IPS-11a (cell line): ENCODE results near the gene NDRG3.

ENCODE experiments used
- H3K4me3 ChIP-seq: one replicate; pipeline ENCODE4 v1.5.1; 2013; ENCODE audit warnings: low read depth, low read length, control low read depth

NDRG3 gene

GRCh38 chr20:36761125-36761524, 15.2 kb upstream of the NDRG3 start:
- no peak overlapping the region for H3K4me3 ChIP-seq

DNA sequence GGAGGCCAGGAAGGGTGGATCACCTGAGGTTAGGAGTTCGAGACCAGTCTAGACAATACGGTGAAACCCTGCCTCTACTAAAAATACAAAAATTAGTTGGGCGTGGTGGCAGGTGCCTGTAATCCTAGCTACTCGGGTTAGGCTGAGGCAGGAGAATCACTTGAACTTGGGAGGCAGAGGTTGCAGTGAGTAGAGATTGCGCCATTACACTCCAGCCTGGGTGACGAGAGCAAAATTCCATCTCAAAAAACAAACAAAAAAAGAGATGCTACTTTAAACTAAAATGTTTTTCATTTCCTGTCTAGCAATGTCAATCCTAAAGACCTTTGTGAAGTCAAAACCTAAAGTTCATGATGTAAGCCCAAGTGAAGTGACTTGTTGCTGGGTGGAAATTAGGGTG, 14.8 kb upstream of the NDRG3 start:
- no peak overlapping the region for H3K4me3 ChIP-seq

GRCh38 chr20:36758276-36758675, 12.4 kb upstream of the NDRG3 start:
- H3K4me3 ChIP-seq = no peak overlapping the region

- no peak overlapping the region for H3K4me3 ChIP-seq
Measured at GRCh38 chr20:36756496-36756895, 10.6 kb upstream of the NDRG3 start.

DNA sequence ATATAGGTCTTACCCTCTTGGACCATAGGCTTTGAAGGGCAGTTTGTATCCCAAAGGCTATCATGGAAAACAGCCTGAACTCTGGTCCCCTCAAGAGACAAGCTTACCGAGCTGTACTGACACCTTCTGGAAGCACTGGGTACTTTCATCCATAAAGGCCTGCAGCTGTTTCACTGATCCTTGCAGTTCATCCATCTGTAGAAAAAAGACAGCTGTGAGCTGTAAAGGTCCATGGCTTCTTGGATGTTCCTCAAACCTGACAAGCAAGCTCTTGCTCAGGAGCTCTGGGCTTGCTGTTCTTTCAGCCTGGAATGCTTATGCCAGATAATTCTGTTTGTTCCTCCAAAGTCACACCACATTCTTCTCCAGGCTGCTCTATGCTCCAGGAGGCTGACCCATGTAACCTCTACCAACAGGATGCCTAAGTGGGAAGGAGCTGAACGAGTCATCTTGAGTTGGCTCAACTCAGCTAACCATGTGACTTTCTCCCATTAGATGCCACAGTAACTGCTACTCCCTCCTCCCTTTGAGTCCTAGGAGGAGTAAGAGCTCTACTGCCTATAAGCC, 8.8 kb upstream of the NDRG3 start:
- no peak overlapping the region for H3K4me3 ChIP-seq

GRCh38 chr20:36752582-36752981, 6.7 kb upstream of the NDRG3 start:
- H3K4me3 ChIP-seq = no peak overlapping the region

DNA sequence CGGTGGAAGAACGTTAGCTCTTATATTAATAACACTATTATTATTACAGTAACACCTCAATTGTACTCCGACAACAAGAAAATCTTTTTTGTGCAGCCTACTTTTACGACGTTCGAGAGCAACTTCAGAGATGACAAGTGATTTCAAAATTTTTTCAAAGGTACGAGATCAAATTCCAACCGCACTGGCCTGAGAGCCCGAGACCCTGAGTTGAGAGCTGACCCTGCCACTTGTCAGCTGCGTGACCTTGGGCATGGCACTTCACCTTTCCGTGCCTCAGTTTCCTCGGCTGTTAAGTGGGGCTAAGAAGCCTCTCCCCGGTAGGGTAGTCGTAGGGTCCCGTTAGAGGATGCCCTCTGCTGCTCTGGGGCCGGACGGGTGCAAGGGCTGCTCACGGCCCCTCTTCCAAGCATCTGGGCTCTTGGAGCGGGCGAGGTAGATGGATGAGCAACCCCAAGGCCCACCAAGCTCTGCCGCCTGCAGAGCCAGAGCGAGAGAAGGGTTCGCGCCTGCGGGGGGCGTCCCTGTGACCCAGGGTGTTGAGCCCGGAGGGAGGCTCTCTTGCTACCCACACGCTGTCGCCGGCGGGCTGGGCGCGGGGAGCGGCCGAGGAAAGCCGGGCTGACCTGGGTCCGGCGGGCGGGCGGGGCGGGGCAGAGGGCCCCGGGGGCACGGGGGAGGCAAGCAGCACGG, 510 bp downstream of the NDRG3 start:
- H3K4me3 ChIP-seq = peak overlapping the region; percentile 67

- H3K4me3 ChIP-seq = peak overlapping the region; percentile 67
Measured at GRCh38 chr20:36744764-36745191, 1.1 kb downstream of the NDRG3 start.

- H3K4me3 ChIP-seq = no peak overlapping the region
Measured at GRCh38 chr20:36744243-36744642, 1.6 kb downstream of the NDRG3 start.

DNA sequence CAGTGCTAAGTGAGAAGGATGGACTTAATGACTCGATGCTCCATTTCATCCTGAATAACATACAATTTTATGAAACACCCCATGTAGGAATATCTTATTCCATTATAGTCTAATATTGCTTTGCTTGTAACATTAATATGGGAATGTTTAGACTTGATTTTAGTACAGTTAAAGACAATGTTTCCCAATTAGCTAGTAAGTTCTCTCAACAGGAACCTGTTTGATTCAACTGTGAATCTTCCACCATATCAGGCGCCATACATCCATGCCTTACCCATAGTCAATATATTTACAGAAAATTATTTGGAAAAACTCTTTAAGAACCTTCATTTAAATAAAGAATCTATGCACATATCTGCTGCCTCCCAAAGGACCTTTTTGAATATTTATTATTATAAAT, 3.3 kb downstream of the NDRG3 start:
- no peak overlapping the region for H3K4me3 ChIP-seq

DNA sequence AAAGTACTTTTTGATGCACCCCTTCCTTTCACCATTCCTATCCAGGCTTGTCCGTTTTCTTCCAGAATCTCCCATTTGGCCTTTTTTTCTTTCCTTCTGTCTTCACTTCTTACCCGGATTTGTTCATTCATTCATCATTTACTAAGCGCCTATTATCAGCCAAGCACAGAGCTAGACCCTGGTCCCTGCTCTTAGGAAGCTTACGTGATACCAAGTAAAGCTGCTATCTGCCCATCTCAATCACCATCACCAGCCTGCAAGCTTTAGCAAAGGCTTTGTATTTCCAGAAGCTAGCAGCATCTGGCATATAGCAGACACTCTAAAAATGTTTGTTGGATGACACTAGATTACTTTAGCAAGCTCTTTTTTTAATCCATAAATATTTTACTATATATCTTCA, 4.8 kb downstream of the NDRG3 start:
- H3K4me3 ChIP-seq = no peak overlapping the region

GRCh38 chr20:36737183-36737499, 8.7 kb downstream of the NDRG3 start:
- no peak overlapping the region for H3K4me3 ChIP-seq

- no peak overlapping the region for H3K4me3 ChIP-seq
Measured at GRCh38 chr20:36736451-36737182, 9.3 kb downstream of the NDRG3 start.

- H3K4me3 ChIP-seq = no peak overlapping the region
Measured at GRCh38 chr20:36732456-36732855, 13.4 kb downstream of the NDRG3 start.

GRCh38 chr20:36728986-36729385, 16.9 kb downstream of the NDRG3 start:
- H3K4me3 ChIP-seq = no peak overlapping the region

DNA sequence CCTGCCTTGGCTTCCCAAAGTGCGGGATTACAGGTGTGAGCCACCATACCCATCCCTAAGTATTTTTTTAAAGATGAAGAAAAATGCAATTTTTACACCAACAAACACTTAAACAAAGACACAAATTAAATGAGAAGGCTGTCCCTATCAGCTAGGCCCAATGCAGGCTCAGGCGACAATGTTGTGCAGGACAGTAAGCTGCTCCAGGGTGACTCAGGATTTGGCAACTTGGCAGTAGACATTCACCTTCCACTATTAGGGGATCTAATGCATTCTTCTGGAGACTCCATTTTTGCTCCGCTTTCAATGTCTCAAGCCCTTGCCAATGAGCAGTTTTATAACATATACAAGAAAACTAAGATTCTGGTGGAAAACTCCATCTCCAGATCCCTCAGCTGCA, 19.7 kb downstream of the NDRG3 start:
- H3K4me3 ChIP-seq = no peak overlapping the region

DNA sequence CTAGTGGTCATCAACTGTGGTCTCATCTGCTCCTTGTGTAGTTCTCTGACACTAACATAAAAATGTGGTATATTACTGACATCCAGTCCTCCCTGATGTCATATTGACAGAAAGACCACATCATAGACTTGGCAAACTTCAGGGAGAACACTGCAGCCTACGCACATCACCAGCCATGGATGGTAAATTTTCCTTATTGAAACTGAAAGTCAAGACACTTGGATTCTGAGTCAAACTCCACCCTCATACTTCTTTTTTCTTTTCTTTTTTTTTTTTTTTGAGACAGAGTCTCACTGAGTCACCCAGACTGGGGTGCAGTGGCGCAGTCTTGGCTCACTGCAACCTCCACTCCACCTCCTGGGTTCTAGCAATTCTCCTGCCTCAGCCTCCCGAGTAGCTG, 25.4 kb downstream of the NDRG3 start:
- H3K4me3 ChIP-seq = no peak overlapping the region

GRCh38 chr20:36717657-36718056, 28.2 kb downstream of the NDRG3 start:
- no peak overlapping the region for H3K4me3 ChIP-seq

DNA sequence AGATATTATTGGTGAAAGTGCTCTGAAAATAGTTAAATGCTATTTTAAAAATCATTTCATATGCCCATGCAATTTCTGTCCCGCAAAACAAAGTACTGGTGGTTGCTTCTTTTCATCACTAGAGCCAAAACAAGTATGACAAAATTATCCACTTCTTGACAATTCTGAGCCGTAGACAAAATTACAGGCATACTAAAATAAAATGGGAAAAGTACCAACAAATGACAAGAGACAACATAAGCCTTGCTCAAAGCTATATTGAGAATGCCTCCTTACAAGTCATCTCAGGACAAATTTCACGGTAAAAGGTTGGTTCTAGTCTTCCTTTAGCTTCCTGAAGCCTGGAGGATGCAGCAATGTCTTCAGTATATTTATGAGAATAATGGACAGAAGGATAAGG, 28.9 kb downstream of the NDRG3 start:
- no peak overlapping the region for H3K4me3 ChIP-seq

DNA sequence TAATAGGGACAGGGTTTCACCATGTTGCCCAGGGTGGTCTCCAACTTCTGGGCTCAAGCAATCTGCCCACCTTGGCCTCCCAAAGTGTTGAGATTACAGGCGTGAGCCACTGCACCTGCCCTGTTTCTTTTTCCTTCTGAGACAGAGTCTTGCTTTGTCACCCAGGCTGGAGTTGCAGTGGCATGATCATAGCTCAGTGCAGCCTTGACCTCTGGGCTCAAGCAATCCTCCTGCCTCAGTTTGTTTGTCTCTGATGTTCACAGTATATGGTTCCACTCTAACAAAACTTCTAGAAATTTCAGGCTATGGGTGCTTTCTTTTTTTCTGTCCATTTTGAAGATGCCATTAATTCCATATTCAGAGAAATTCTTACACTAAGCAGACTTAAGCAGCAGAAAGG, 33.1 kb downstream of the NDRG3 start:
- H3K4me3 ChIP-seq = no peak overlapping the region

- no peak overlapping the region for H3K4me3 ChIP-seq
Measured at GRCh38 chr20:36709126-36709525, 36.8 kb downstream of the NDRG3 start.

GRCh38 chr20:36703530-36703929, 42.4 kb downstream of the NDRG3 start:
- no peak overlapping the region for H3K4me3 ChIP-seq
